C4-2B (cell line): ENCODE data around the gene OLA1.
A peak's percentile ranks its signal among the peaks of the same experiment; 100 is the strongest.

ENCODE experiments used
- H3K27ac ChIP-seq: fragments of 450-650 bp; 2 replicates; pipeline ENCODE4 v1.5.1; 2017
- CTCF ChIP-seq: fragments of 450-650 bp; conservative IDR thresholded peaks from 2 replicates; pipeline ENCODE4 v1.5.1; 2017; ENCODE audit warnings: mild to moderate bottlenecking
- ZFX ChIP-seq: fragments of 450-650 bp; IDR thresholded peaks from 2 replicates; pipeline ENCODE4 v1.6.1; 2017

The OLA1 gene

GRCh38 chr2:174026122-174026845, 222.0 kb downstream of the OLA1 start:
- no peak for TF ChIP-seq CTCF
- no peak for TF ChIP-seq ZFX
- no peak overlapping the region for H3K27ac ChIP-seq

GRCh38 chr2:174025271-174026121, 222.8 kb downstream of the OLA1 start:
- peak overlapping the region; percentile 16 for H3K27ac ChIP-seq

GRCh38 chr2:174024524-174025270, 223.6 kb downstream of the OLA1 start:
- peak overlapping the region; percentile 16 for H3K27ac ChIP-seq
- TF ChIP-seq CTCF (no peak), ZFX (no peak)

More at GRCh38 chr2:174025271-174026121, 222.8 kb downstream of the OLA1 start:
- TF ChIP-seq ZFX (no peak), CTCF (no peak)

- no peak overlapping the region; the same call in none of the 2 replicates for H3K27ac ChIP-seq
- no peak for TF ChIP-seq ZFX
- no peak for TF ChIP-seq CTCF
Measured at GRCh38 chr2:174023591-174024523, 224.5 kb downstream of the OLA1 start.
